K562 (cell line): Measurements from ENCODE around the gene CNDP1. TPM values are rescaled to one million over a fixed set of nuclear protein-coding genes. Genes with fewer than 3 reads are reported as not detected.

Experiments
- BMI1 ChIP-seq: fragments of 150-350 bp; IDR thresholded peaks from 2 replicates; pipeline ENCODE4 v1.6.1; 2014; ENCODE audit warnings: low read length
- C11orf30 ChIP-seq: fragments of 450-650 bp; IDR thresholded peaks from 2 replicates; pipeline ENCODE4 v1.6.1; 2016; ENCODE audit warnings: low read depth, mild to moderate bottlenecking
- DIDO1 ChIP-seq: fragments of 450-650 bp; IDR thresholded peaks from 2 replicates; pipeline ENCODE4 v1.6.1; 2016; ENCODE audit warnings: low read depth, missing biosample characterization, missing genetic modification characterization
- GABPA ChIP-seq: fragments of 200-800 bp; sonication (Bioruptor generic); conservative IDR thresholded peaks from 2 replicates; pipeline ENCODE4 v1.6.1; 2016; ENCODE audit warnings: low read depth, missing genetic modification characterization, missing compliant biosample characterization
- HCFC1 ChIP-seq: IDR thresholded peaks from 2 replicates; pipeline ENCODE4 v1.6.1; 2012; ENCODE audit warnings: low read depth, low read length, improper control_type of control experiment
- HDAC1 ChIP-seq, 2 experiments: fragments of 450-650 bp; IDR thresholded peaks; 2 replicates each; pipeline ENCODE4 v1.6.1; 2016 to 2017; ENCODE audit warnings: inconsistent platforms in 1 of 2, mild to moderate bottlenecking in 1 of 2, moderate library complexity in 1 of 2
- KLF16 ChIP-seq: IDR thresholded peaks from 2 replicates; pipeline ENCODE4 v1.6.1; 2016; ENCODE audit warnings: antibody characterized with exemption
- NFRKB ChIP-seq: fragments of 450-650 bp; IDR thresholded peaks from 2 replicates; pipeline ENCODE4 v1.6.1; 2016; ENCODE audit warnings: low read depth
- NR2C1 ChIP-seq, 2 experiments: fragments of 450-650 bp; IDR thresholded peaks; 2 replicates each; pipeline ENCODE4 v1.6.1; 2017; ENCODE audit warnings: mild to moderate bottlenecking in 2 of 2, antibody characterized with exemption in 1 of 2, inconsistent platforms in 1 of 2, missing compliant biosample characterization in 1 of 2, missing genetic modification characterization in 1 of 2
- POLR2A ChIP-seq: fragments of 450-650 bp; conservative IDR thresholded peaks from 2 replicates; pipeline ENCODE4 v1.6.1; 2016
- POLR2B ChIP-seq: fragments of 450-650 bp; IDR thresholded peaks from 2 replicates; pipeline ENCODE4 v1.6.1; 2018; ENCODE audit warnings: low read depth; ENCODE audit not compliant: partially characterized antibody
- POLR2G ChIP-seq: fragments of 200-400 bp; formaldehyde crosslinking; IDR thresholded peaks from 2 replicates; pipeline ENCODE4 v1.6.1; 2017; ENCODE audit warnings: low read depth, mild to moderate bottlenecking, antibody characterized with exemption, low read length, moderate library complexity
- SIX5 ChIP-seq, 2 experiments: IDR thresholded peaks; 2 replicates each; pipeline ENCODE4 v1.6.1; 2011; ENCODE audit warnings: low read length in 2 of 2, borderline replicate concordance in 1 of 2, low read depth in 1 of 2, mild to moderate bottlenecking in 1 of 2, moderate library complexity in 1 of 2; ENCODE audit not compliant: insufficient read depth in 1 of 2
- SP2 ChIP-seq: IDR thresholded peaks from 2 replicates; pipeline ENCODE4 v1.6.1; 2011; ENCODE audit warnings: mild to moderate bottlenecking, low read depth, low read length, moderate library complexity; ENCODE audit not compliant: poor library complexity, severe bottlenecking; ENCODE audit errors: extremely low read depth
- SREBF2 ChIP-seq: sonication (generic); formaldehyde crosslinking; IDR thresholded peaks from 2 replicates; pipeline ENCODE4 v1.4.0; 2020; ENCODE audit warnings: mild to moderate bottlenecking, missing genetic modification reagents
- TOE1 ChIP-seq, 2 experiments: fragments of 450-650 bp in 1 of 2; sonication (generic) in 1 of 2; formaldehyde crosslinking in 1 of 2; IDR thresholded peaks; 2 replicates each; pipeline versions ENCODE4 v1.7.1 to v1.8.0; 2016 to 2022; ENCODE audit warnings: borderline replicate concordance in 2 of 2, mild to moderate bottlenecking in 2 of 2, antibody characterized with exemption in 1 of 2, inconsistent platforms in 1 of 2, low read depth in 1 of 2, missing genetic modification reagents in 1 of 2, moderate library complexity in 1 of 2
- ZNF324 ChIP-seq: fragments of 250-450 bp; sonication (Bioruptor Pico); IDR thresholded peaks from 2 replicates; pipeline ENCODE4 v1.4.0; 2020; ENCODE audit warnings: mild to moderate bottlenecking
- polyA plus RNA-seq, 8 experiments: library from polyadenylated mRNA; depleted of rRNA in 4 of 8; stranded (reverse) in 5 of 8; unstranded in 3 of 8; fragments of >200 nt; fragmentation: Nextera tagmentation in 2 of 8; fragmentation: Illumina TruSeq in 1 of 8; extraction: Ambion mirVana in 2 of 8; extraction: Trizol in 1 of 8; gene quantifications; 2 replicates each; pipeline versions ENCODE4 v1.2.1 to v1.2.3, GENCODE V29; 2011 to 2014; ENCODE audit warnings: inconsistent platforms in 1 of 8, missing spikeins in 1 of 8
- total RNA-seq, 7 experiments: library from RNA; depleted of rRNA in 6 of 7; stranded (reverse); fragments of >200 nt in 6 of 7; fragmentation: Illumina TruSeq in 2 of 7; extraction: Trizol in 2 of 7; gene quantifications; 2 replicates each; pipeline versions ENCODE4 v1.2.1 to v1.2.3, GENCODE V29; 2011 to 2021; ENCODE audit warnings: low replicate concordance in 1 of 7
- TF ChIP-seq, protein P1 (sequence below): fragments of 250-450 bp; sonication (Bioruptor Pico); IDR thresholded peaks from 2 replicates; pipeline ENCODE4 v1.4.0; 2020; ENCODE audit warnings: mild to moderate bottlenecking
- TF ChIP-seq, protein P2 (sequence below), 2 experiments: fragments of 450-650 bp; conservative IDR thresholded peaks; 2 replicates each; pipeline ENCODE4 v1.6.1; 2017; ENCODE audit warnings: mild to moderate bottlenecking in 2 of 2, moderate library complexity in 2 of 2
- TF ChIP-seq, protein P3 (sequence below), 2 experiments: IDR thresholded peaks; 2 replicates each; pipeline ENCODE4 v1.6.1; 2011; ENCODE audit warnings: borderline replicate concordance in 1 of 2, control low read depth in 1 of 2, low read depth in 1 of 2, low read length in 1 of 2, mild to moderate bottlenecking in 1 of 2, mixed read lengths in 1 of 2, moderate library complexity in 1 of 2; ENCODE audit not compliant: insufficient read depth in 1 of 2, insufficient read length in 1 of 2, poor library complexity in 1 of 2, severe bottlenecking in 1 of 2; ENCODE audit errors: extremely low read depth in 1 of 2
- TF ChIP-seq, protein P4 (sequence below): fragments of 250-450 bp; sonication (Bioruptor Pico); IDR thresholded peaks from 2 replicates; pipeline ENCODE4 v1.8.0; 2022; ENCODE audit warnings: moderate library complexity, mild to moderate bottlenecking, inconsistent platforms

CNDP1 gene
- total and polyA plus RNA-seq, 9 of the 15 experiments (the other 6 are each of a cell fraction or from before 2014, with no cell fraction given), result not detected

DNA sequence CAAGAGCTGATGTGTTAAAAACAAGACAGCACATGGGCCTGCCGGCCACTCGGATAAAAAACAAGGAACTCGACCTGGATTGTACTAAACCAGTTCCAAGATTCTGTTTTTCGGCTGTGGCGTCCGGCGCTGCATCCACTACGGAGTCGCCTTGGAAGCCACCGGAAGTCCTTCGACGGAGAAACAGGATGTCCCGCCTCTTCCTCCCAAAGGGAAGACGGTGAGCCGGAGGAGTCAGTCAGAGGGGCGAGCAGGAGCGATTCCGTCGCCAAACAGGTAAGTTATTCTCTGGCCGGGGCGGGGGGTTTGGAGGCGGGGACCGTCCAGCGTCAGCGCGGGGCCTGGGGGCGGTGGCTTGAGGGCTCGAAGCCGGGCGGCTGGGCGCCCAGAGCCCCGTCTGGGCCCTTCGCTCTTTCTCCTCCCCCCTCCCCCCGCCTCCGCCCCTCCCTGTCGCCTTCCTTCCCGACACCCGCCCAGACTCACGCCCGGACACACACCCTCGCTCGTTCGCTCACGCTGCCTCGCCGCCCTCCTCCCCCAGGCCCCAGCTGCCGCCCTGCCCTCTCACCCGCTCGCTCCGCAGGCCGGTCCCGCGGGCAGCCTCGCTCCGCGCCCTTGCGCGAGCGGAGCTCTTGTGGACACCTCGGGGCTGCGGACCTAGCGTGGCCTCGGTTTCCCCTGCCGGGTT is 63.5 kb downstream of the CNDP1 start, which contains the start of gene ZNF407 (continued):
- peak; percentile 49; the same call in 1 of the 2 replicates for TF ChIP-seq HCFC1
- peak; percentile 47; the same call in 1 of the 2 replicates for TF ChIP-seq NR2C1 (IDR thresholded peaks at IDR 0.05)
- TF ChIP-seq NR2C1 (tag; IDR thresholded peaks at IDR 0.05), result no peak
- peak; percentile 73 for TF ChIP-seq POLR2A
- TF ChIP-seq, protein P1, sequence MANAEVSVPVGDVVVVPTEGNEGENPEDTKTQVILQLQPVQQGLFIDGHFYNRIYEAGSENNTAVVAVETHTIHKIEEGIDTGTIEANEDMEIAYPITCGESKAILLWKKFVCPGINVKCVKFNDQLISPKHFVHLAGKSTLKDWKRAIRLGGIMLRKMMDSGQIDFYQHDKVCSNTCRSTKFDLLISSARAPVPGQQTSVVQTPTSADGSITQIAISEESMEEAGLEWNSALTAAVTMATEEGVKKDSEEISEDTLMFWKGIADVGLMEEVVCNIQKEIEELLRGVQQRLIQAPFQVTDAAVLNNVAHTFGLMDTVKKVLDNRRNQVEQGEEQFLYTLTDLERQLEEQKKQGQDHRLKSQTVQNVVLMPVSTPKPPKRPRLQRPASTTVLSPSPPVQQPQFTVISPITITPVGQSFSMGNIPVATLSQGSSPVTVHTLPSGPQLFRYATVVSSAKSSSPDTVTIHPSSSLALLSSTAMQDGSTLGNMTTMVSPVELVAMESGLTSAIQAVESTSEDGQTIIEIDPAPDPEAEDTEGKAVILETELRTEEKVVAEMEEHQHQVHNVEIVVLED (CRISPR knock-in tag), result 0 out of 2 replicates have a peak, but pooled peaks have one; percentile 9
- peak; percentile 96 for TF ChIP-seq GABPA
- TF ChIP-seq DIDO1 (tag), result peak; percentile 72
- TF ChIP-seq HDAC1 (IDR thresholded peaks at IDR 0.05), result peak in 1 of 2 experiments; percentile 75; a peak in 1 of 4 replicates
- peak; percentile 35 for TF ChIP-seq SP2
- peak; percentile 32; the same call in 1 of the 2 replicates for TF ChIP-seq KLF16
- peak; percentile 36 for TF ChIP-seq POLR2B
- TF ChIP-seq ZNF324 (CRISPR knock-in tag), result no peak
- peak; percentile 45; the same call in 1 of the 2 replicates for TF ChIP-seq TOE1 (IDR thresholded peaks at IDR 0.05; ENCODE audit: borderline replicate concordance)
- no peak for TF ChIP-seq TOE1 (CRISPR knock-in tag; IDR thresholded peaks at IDR 0.05; ENCODE audit: borderline replicate concordance, low read depth)
- TF ChIP-seq, protein P2, sequence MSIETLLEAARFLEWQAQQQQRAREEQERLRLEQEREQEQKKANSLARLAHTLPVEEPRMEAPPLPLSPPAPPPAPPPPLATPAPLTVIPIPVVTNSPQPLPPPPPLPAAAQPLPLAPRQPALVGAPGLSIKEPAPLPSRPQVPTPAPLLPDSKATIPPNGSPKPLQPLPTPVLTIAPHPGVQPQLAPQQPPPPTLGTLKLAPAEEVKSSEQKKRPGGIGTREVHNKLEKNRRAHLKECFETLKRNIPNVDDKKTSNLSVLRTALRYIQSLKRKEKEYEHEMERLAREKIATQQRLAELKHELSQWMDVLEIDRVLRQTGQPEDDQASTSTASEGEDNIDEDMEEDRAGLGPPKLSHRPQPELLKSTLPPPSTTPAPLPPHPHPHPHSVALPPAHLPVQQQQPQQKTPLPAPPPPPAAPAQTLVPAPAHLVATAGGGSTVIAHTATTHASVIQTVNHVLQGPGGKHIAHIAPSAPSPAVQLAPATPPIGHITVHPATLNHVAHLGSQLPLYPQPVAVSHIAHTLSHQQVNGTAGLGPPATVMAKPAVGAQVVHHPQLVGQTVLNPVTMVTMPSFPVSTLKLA (conservative IDR thresholded peaks at IDR 0.05), result peak; percentile 45 to 49; a peak in 1 of 4 replicates
- peak; percentile 54; the same call in 1 of the 2 replicates for TF ChIP-seq NFRKB
- TF ChIP-seq POLR2G, result peak; percentile 64
- TF ChIP-seq, protein P3, sequence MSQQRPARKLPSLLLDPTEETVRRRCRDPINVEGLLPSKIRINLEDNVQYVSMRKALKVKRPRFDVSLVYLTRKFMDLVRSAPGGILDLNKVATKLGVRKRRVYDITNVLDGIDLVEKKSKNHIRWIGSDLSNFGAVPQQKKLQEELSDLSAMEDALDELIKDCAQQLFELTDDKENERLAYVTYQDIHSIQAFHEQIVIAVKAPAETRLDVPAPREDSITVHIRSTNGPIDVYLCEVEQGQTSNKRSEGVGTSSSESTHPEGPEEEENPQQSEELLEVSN (IDR thresholded peaks at IDR 0.05; ENCODE audit: borderline replicate concordance in 1 of 2, extremely low read depth in 1 of 2, insufficient read depth in 1 of 2, insufficient read length in 1 of 2, low read depth in 1 of 2, low read length in 1 of 2, poor library complexity in 1 of 2, severe bottlenecking in 1 of 2), result peak in 1 of 2 experiments; percentile 46
- TF ChIP-seq BMI1, result no peak
- no peak for TF ChIP-seq SREBF2 (CRISPR knock-in tag)
- TF ChIP-seq, protein P4, sequence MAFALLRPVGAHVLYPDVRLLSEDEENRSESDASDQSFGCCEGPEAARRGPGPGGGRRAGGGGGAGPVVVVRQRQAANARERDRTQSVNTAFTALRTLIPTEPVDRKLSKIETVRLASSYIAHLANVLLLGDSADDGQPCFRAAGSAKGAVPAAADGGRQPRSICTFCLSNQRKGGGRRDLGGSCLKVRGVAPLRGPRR (CRISPR knock-in tag), result no peak
- peak; percentile 69 for TF ChIP-seq C11orf30
- TF ChIP-seq SIX5 (IDR thresholded peaks at IDR 0.05; ENCODE audit: borderline replicate concordance in 1 of 2, insufficient read depth in 1 of 2, low read depth in 1 of 2, low read length in 2 of 2), result 0 out of 4 replicates have a peak, but pooled peaks of 1 of the 2 experiments have one; percentile 19
